NB4 (cell line): ENCODE data around the gene COL23A1.

Source experiments
- DNase-seq: peaks from one replicate; pipeline ENCODE4 v3.0.0; 2010; ENCODE audit warnings: low read depth
- H3K4me3 ChIP-seq: one replicate; pipeline ENCODE4 v1.5.1; 2011; ENCODE audit warnings: mild to moderate bottlenecking, low read depth, low read length, moderate library complexity
- CTCF ChIP-seq: IDR thresholded peaks from one replicate; pipeline ENCODE4 v1.5.1; 2012; ENCODE audit warnings: low read depth, low read length
- MAX ChIP-seq: IDR thresholded peaks from 2 replicates; pipeline ENCODE4 v1.6.1; 2011; ENCODE audit warnings: low read depth, low read length
- MYC ChIP-seq: IDR thresholded peaks from 2 replicates; pipeline ENCODE4 v1.6.1; 2011; ENCODE audit warnings: low read depth, low read length
- POLR2A ChIP-seq: IDR thresholded peaks from 2 replicates; pipeline ENCODE4 v1.6.1; 2011; ENCODE audit warnings: mild to moderate bottlenecking; ENCODE audit not compliant: insufficient read length; ENCODE audit errors: extremely low read depth

COL23A1 gene

GRCh38 chr5:178380541-178381074 is 209.6 kb downstream of the COL23A1 start:
- DNase-seq, result no peak
- no peak overlapping the region for H3K4me3 ChIP-seq
- TF ChIP-seq MAX (no peak), POLR2A (no peak), MYC (no peak), CTCF (no peak)

- no peak overlapping the region for H3K4me3 ChIP-seq
- DNase-seq, result no peak
- TF ChIP-seq CTCF (no peak), POLR2A (no peak)
These were observed 210.1 kb downstream of the COL23A1 start for GRCh38 chr5:178380086-178380485.

GRCh38 chr5:178378527-178379484 is 211.4 kb downstream of the COL23A1 start:
- DNase-seq, result no peak
- TF ChIP-seq MYC (no peak), CTCF (no peak), POLR2A (no peak), MAX (no peak)

GRCh38 chr5:178377583-178378270 is 212.5 kb downstream of the COL23A1 start:
- DNase-seq, result no peak
- no peak for TF ChIP-seq MAX
- TF ChIP-seq POLR2A, result no peak
- no peak for TF ChIP-seq MYC
- no peak for TF ChIP-seq CTCF
- H3K4me3 ChIP-seq, result no peak overlapping the region

More at GRCh38 chr5:178378527-178379484, 211.4 kb downstream of the COL23A1 start:
- no peak overlapping the region for H3K4me3 ChIP-seq

DNA sequence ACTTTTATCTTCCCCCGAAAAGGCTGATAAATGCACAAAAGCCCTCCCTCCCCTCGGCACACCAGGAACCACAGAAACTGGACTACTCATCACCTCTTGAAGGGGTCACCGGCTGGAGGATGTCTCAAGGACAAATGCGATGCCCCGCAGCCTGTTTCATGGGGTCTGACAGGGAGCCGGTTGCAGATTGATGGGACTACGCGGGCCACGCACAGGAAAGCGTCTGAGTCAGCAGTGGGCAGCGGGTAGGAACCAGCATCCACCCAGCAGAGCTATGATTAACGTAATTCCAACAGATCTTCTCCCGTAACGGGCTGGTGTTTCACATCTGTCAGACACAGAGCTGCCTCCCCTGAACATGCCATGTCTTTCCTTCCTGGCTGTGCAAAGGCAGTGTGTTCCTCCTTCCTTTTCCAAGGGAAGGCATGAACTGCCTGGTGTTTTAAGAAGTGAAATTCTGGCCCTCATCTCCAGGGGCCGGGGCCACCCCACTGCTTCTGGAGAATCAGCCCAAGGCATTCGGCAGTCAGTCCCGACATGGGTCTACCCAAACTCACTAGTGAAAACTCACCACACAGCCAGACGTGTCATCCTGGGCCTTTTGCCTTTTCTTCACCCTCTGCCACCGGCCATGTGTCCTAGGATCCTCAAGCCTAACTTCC is 213.1 kb downstream of the COL23A1 start:
- no peak for DNase-seq
- TF ChIP-seq MAX (no peak), POLR2A (no peak), CTCF (no peak), MYC (no peak)
- no peak overlapping the region for H3K4me3 ChIP-seq
